ENCODE results near the gene HRH3. TPM values are rescaled to one million over a fixed set of nuclear protein-coding genes. Genes with fewer than 3 reads are reported as not detected.

The HRH3 gene
- total RNA-seq, 2 experiments from 2014 or later = not detected

- DNase-seq (no peak), ATAC-seq (no peak)
- POLR2A ChIA-PET = no interaction called here
- Mint-ChIP-seq H3K4me3 (no peak overlapping the region), H3K27ac (no peak overlapping the region), H3K9me3 (ENCODE audit: low read depth) (no peaks in the 10 kb centered on the region), H3K4me1 (peaks cover 6% of the 10 kb centered on the region), H3K36me3 (ENCODE audit: low read depth) (peaks cover 10% of the 10 kb centered on the region), H3K27me3 (no peaks in the 10 kb centered on the region)
- CTCF ChIA-PET = interaction anchor here (0.6 kb wide), 1 partner anchor 462 kb away, joined by 3 read pairs; no protein-coding TSS in a partner anchor
- intact Hi-C loops (cut with DNase I, micrococcal nuclease) = no loop called here
Observed at GRCh38 chr20:62191781-62192559, 28.1 kb downstream of the HRH3 start.

GRCh38 chr20:62190639-62191411 lies 29.3 kb downstream of the HRH3 start:
- DNase-seq (no peak), ATAC-seq (no peak)
- H3K36me3 Mint-ChIP-seq (ENCODE audit: low read depth) = peaks cover 10% of the 10 kb centered on the region
- peaks cover 13% of the 10 kb centered on the region for H3K4me1 Mint-ChIP-seq
- no peak overlapping the region for H3K4me3 Mint-ChIP-seq
- intact Hi-C loops (cut with DNase I, micrococcal nuclease) = no loop called here
- no peaks in the 10 kb centered on the region for H3K27me3 Mint-ChIP-seq
- H3K9me3 Mint-ChIP-seq (ENCODE audit: low read depth) = no peaks in the 10 kb centered on the region
- ChIA-PET CTCF (no interaction called here), POLR2A (no interaction called here)
- no peak overlapping the region for H3K27ac Mint-ChIP-seq

- POLR2A ChIA-PET = interaction anchor here (0.6 kb wide), 1 partner anchor 10 kb away, joined by 3 read pairs; no protein-coding TSS in a partner anchor
- Mint-ChIP-seq H3K36me3 (ENCODE audit: low read depth) (peaks cover 10% of the 10 kb centered on the region), H3K4me3 (no peak overlapping the region), H3K27ac (peak overlapping the region; percentile 35), H3K4me1 (peaks cover 32% of the 10 kb centered on the region), H3K27me3 (no peaks in the 10 kb centered on the region), H3K9me3 (ENCODE audit: low read depth) (no peaks in the 10 kb centered on the region)
- CTCF ChIA-PET = interaction anchor here (1.1 kb wide), 1 partner anchor 66 kb away, joined by 3 read pairs; no protein-coding TSS in a partner anchor
- DNase-seq (no peak), ATAC-seq (no peak)
- intact Hi-C loops (cut with DNase I, micrococcal nuclease) = no loop called here
Observed at GRCh38 chr20:62186887-62187866, 32.9 kb downstream of the HRH3 start.

- DNase-seq = no peak
- no peak overlapping the region for H3K27ac Mint-ChIP-seq
- H3K36me3 Mint-ChIP-seq (ENCODE audit: low read depth) = peaks cover 10% of the 10 kb centered on the region
- H3K9me3 Mint-ChIP-seq (ENCODE audit: low read depth) = no peaks in the 10 kb centered on the region
- intact Hi-C loops (cut with DNase I, micrococcal nuclease) = no loop called here
- H3K4me1 Mint-ChIP-seq = peaks cover 39% of the 10 kb centered on the region
- CTCF ChIA-PET = no interaction called here
- no peaks in the 10 kb centered on the region for H3K27me3 Mint-ChIP-seq
- no peak overlapping the region for H3K4me3 Mint-ChIP-seq
- POLR2A ChIA-PET = no interaction called here
- no peak for ATAC-seq
Observed at GRCh38 chr20:62186096-62186426, 34.0 kb downstream of the HRH3 start.

- Mint-ChIP-seq H3K27me3 (no peaks in the 10 kb centered on the region), H3K36me3 (ENCODE audit: low read depth) (peaks cover 7% of the 10 kb centered on the region), H3K4me3 (peak overlapping the region; percentile 88), H3K4me1 (peaks cover 39% of the 10 kb centered on the region), H3K27ac (peak overlapping the region; percentile 87), H3K9me3 (ENCODE audit: low read depth) (no peaks in the 10 kb centered on the region)
- CTCF ChIA-PET = no interaction called here
- intact Hi-C loops (cut with DNase I, micrococcal nuclease) = loop anchor here in 1 of 2 experiments (5.0 kb wide), 2 partner anchors 319 to 609 kb away; no protein-coding TSS in a partner anchor
- DNase-seq = no peak
- no peak for ATAC-seq
- POLR2A ChIA-PET = interaction anchor here (1.2 kb wide), 1 partner anchor 117 kb away, joined by 4 read pairs; no protein-coding TSS in a partner anchor
Observed at GRCh38 chr20:62183426-62184142, 36.5 kb downstream of the HRH3 start.

GRCh38 chr20:62182469-62183425 lies 37.3 kb downstream of the HRH3 start, which contains the start of gene MTG2:
Gene MTG2 (plus strand): TSS chr20:62183028. CDS start chr20:62193421, 10,393 bp downstream.
- Mint-ChIP-seq H3K27ac (peak within 1 kb of the TSS; percentile 87), H3K9me3 (ENCODE audit: low read depth) (no peaks in the 10 kb centered on the region), H3K36me3 (ENCODE audit: low read depth) (peaks cover 7% of the 10 kb centered on the region), H3K4me1 (peaks cover 38% of the 10 kb centered on the region), H3K27me3 (no peaks in the 10 kb centered on the region), H3K4me3 (peak within 1 kb of the TSS; percentile 88)
- ChIA-PET CTCF (interaction anchor here (0.6 to 1.1 kb wide), 2 partner anchors 26 to 173 kb away, joined by 3 read pairs; no protein-coding TSS in a partner anchor), POLR2A (interaction anchor here (0.6 to 1.2 kb wide), 2 partner anchors 116 to 128 kb away, joined by 4 read pairs; no protein-coding TSS in a partner anchor)
- DNase-seq (peak; percentile 97), ATAC-seq (peak; percentile 99)
- intact Hi-C loops (cut with DNase I, micrococcal nuclease) = loop anchor here (1.0 to 5.0 kb wide), 8 partner anchors 39 to 610 kb away; partner anchors contain the start of genes OSBPL2 (in 2 of the 2), PSMA7 (in 2 of the 2), SS18L1 (in 2 of the 2) and ADRM1 (in 1 of the 2)

GRCh38 chr20:62181808-62182207 lies 38.3 kb downstream of the HRH3 start:
- no peaks in the 10 kb centered on the region for H3K9me3 Mint-ChIP-seq (ENCODE audit: low read depth)
- ChIA-PET CTCF (no interaction called here), POLR2A (no interaction called here)
- intact Hi-C loops (cut with DNase I, micrococcal nuclease) = loop anchor here (1.0 to 5.0 kb wide), 8 partner anchors 39 to 610 kb away; partner anchors contain the start of genes OSBPL2 (in 2 of the 2), PSMA7 (in 2 of the 2), SS18L1 (in 2 of the 2) and ADRM1 (in 1 of the 2)
- DNase-seq = no peak
- no peak for ATAC-seq
- H3K27me3 Mint-ChIP-seq = no peaks in the 10 kb centered on the region
- H3K27ac Mint-ChIP-seq = peak overlapping the region; percentile 86
- peaks cover 7% of the 10 kb centered on the region for H3K36me3 Mint-ChIP-seq (ENCODE audit: low read depth)
- peaks cover 31% of the 10 kb centered on the region for H3K4me1 Mint-ChIP-seq
- H3K4me3 Mint-ChIP-seq = peak overlapping the region; percentile 88

GRCh38 chr20:62179162-62179504 lies 40.9 kb downstream of the HRH3 start:
- CTCF ChIA-PET = interaction anchor here (0.8 kb wide), 1 partner anchor 106 kb away, joined by 3 read pairs; no protein-coding TSS in a partner anchor

GRCh38 chr20:62178316-62179161 lies 41.5 kb downstream of the HRH3 start:
- no peak overlapping the region for H3K27ac Mint-ChIP-seq
- H3K27me3 Mint-ChIP-seq = no peaks in the 10 kb centered on the region
- no peak overlapping the region for H3K4me3 Mint-ChIP-seq
- H3K9me3 Mint-ChIP-seq (ENCODE audit: low read depth) = no peaks in the 10 kb centered on the region
- POLR2A ChIA-PET = no interaction called here
- no peak for DNase-seq
- intact Hi-C loops (cut with DNase I, micrococcal nuclease) = no loop called here
- peaks cover 13% of the 10 kb centered on the region for H3K36me3 Mint-ChIP-seq (ENCODE audit: low read depth)
- peaks cover 9% of the 10 kb centered on the region for H3K4me1 Mint-ChIP-seq
- ATAC-seq = no peak
- CTCF ChIA-PET = no interaction called here

More at GRCh38 chr20:62179162-62179504, 40.9 kb downstream of the HRH3 start:
- no peaks in the 10 kb centered on the region for H3K27me3 Mint-ChIP-seq
- H3K4me3 Mint-ChIP-seq = no peak overlapping the region
- peaks cover 11% of the 10 kb centered on the region for H3K36me3 Mint-ChIP-seq (ENCODE audit: low read depth)
- H3K27ac Mint-ChIP-seq = no peak overlapping the region
- H3K9me3 Mint-ChIP-seq (ENCODE audit: low read depth) = no peaks in the 10 kb centered on the region
- no peak for ATAC-seq
- H3K4me1 Mint-ChIP-seq = peaks cover 15% of the 10 kb centered on the region
- intact Hi-C loops (cut with DNase I, micrococcal nuclease) = no loop called here
- POLR2A ChIA-PET = no interaction called here
- DNase-seq = no peak

Data from activated CD4-positive, alpha-beta T cell treated with anti-CD3 and anti-CD28 coated beads for 36 hours (primary cell).